ENCODE measurements around the gene GRIP2.

GRIP2 gene

GRCh38 chr3:14473411-14473891, 66.7 kb downstream of the GRIP2 start (continued):
- no peak for TF ChIP-seq PATZ1 (CRISPR knock-in tag; IDR thresholded peaks at IDR 0.05; ENCODE audit: borderline replicate concordance)
- TF ChIP-seq POU6F1 (CRISPR knock-in tag; IDR thresholded peaks at IDR 0.05; ENCODE audit: borderline replicate concordance, low read depth) = no peak

- TF ChIP-seq ZNF565 (CRISPR knock-in tag; conservative IDR thresholded peaks at IDR 0.05; ENCODE audit: low read depth) = no peak
- no peak for TF ChIP-seq CREB5 (CRISPR knock-in tag; IDR thresholded peaks at IDR 0.05; ENCODE audit: low read depth)
- no peak for TF ChIP-seq OSR1 (CRISPR knock-in tag; IDR thresholded peaks at IDR 0.05)
- no peak for TF ChIP-seq CSRNP3 (CRISPR knock-in tag; IDR thresholded peaks at IDR 0.05)
- TF ChIP-seq PATZ1 (CRISPR knock-in tag; IDR thresholded peaks at IDR 0.05; ENCODE audit: borderline replicate concordance) = no peak
- no peak for TF ChIP-seq CSDC2 (CRISPR knock-in tag; IDR thresholded peaks at IDR 0.05)
- TF ChIP-seq SNAI2 (CRISPR knock-in tag; IDR thresholded peaks at IDR 0.05) = no peak
- no peak for TF ChIP-seq ZFP30 (CRISPR knock-in tag; IDR thresholded peaks at IDR 0.05)
- no peak for TF ChIP-seq ISL1 (CRISPR knock-in tag; IDR thresholded peaks at IDR 0.05)
- no peak for TF ChIP-seq ARNTL (CRISPR knock-in tag; IDR thresholded peaks at IDR 0.05; ENCODE audit: borderline replicate concordance, low read depth)
- no peak for TF ChIP-seq ZC3H10 (CRISPR knock-in tag; IDR thresholded peaks at IDR 0.05)
- TF ChIP-seq ZNF8 (CRISPR knock-in tag; IDR thresholded peaks at IDR 0.05) = no peak
- no peak for TF ChIP-seq TOX (CRISPR knock-in tag; IDR thresholded peaks at IDR 0.05; ENCODE audit: borderline replicate concordance)
- no peak for TF ChIP-seq BACH2 (CRISPR knock-in tag; IDR thresholded peaks at IDR 0.05; ENCODE audit: borderline replicate concordance)
- TF ChIP-seq, protein P1, sequence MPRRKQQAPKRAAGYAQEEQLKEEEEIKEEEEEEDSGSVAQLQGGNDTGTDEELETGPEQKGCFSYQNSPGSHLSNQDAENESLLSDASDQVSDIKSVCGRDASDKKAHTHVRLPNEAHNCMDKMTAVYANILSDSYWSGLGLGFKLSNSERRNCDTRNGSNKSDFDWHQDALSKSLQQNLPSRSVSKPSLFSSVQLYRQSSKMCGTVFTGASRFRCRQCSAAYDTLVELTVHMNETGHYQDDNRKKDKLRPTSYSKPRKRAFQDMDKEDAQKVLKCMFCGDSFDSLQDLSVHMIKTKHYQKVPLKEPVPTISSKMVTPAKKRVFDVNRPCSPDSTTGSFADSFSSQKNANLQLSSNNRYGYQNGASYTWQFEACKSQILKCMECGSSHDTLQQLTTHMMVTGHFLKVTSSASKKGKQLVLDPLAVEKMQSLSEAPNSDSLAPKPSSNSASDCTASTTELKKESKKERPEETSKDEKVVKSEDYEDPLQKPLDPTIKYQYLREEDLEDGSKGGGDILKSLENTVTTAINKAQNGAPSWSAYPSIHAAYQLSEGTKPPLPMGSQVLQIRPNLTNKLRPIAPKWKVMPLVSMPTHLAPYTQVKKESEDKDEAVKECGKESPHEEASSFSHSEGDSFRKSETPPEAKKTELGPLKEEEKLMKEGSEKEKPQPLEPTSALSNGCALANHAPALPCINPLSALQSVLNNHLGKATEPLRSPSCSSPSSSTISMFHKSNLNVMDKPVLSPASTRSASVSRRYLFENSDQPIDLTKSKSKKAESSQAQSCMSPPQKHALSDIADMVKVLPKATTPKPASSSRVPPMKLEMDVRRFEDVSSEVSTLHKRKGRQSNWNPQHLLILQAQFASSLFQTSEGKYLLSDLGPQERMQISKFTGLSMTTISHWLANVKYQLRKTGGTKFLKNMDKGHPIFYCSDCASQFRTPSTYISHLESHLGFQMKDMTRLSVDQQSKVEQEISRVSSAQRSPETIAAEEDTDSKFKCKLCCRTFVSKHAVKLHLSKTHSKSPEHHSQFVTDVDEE (CRISPR knock-in tag; IDR thresholded peaks at IDR 0.05) = no peak
- no peak for TF ChIP-seq ZNF70 (CRISPR knock-in tag; IDR thresholded peaks at IDR 0.05)
- no peak for TF ChIP-seq ESRRG (CRISPR knock-in tag; IDR thresholded peaks at IDR 0.05)
- TF ChIP-seq GLIS3 (CRISPR knock-in tag; IDR thresholded peaks at IDR 0.05) = no peak
- peak; percentile 98 for ATAC-seq
Observed at GRCh38 chr3:14472471-14473351, 67.4 kb downstream of the GRIP2 start.
